NB4 (cell line): Measurements from ENCODE around the gene DHCR7.

Source experiments
- CTCF ChIP-seq: IDR thresholded peaks from one replicate; pipeline ENCODE4 v1.5.1; 2012; ENCODE audit warnings: low read depth, low read length
- POLR2A ChIP-seq: IDR thresholded peaks from 2 replicates; pipeline ENCODE4 v1.6.1; 2011; ENCODE audit warnings: mild to moderate bottlenecking; ENCODE audit not compliant: insufficient read length; ENCODE audit errors: extremely low read depth

GRCh38 chr11:71440021-71440755, 8.0 kb downstream of the DHCR7 start:
- TF ChIP-seq POLR2A (no peak), CTCF (no peak)
